ENCODE data around the gene PNPLA7.

DNA sequence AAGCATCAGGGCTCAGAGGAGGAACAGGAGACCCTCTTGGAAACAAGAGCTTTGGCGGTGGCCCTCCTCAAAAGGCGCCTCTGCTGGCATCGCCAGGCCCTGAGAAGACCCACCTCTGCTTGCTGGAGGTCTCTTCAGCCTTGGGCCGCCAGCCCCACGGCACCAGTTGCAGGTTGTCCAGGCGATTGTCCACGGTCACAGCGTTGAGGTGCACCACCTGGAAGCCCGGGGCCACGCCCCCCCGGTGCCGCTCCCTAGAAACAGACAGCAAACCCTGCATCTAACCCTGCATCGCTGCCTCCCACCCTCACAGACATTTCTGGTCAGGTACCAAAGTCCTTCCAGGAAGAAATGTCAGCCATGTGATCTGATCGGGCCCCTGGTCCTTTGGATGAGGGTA lies 36.7 kb upstream of the PNPLA7 start:
- no peak for TF ChIP-seq POLR2A (IDR thresholded peaks at IDR 0.05)
- TF ChIP-seq, protein P1, sequence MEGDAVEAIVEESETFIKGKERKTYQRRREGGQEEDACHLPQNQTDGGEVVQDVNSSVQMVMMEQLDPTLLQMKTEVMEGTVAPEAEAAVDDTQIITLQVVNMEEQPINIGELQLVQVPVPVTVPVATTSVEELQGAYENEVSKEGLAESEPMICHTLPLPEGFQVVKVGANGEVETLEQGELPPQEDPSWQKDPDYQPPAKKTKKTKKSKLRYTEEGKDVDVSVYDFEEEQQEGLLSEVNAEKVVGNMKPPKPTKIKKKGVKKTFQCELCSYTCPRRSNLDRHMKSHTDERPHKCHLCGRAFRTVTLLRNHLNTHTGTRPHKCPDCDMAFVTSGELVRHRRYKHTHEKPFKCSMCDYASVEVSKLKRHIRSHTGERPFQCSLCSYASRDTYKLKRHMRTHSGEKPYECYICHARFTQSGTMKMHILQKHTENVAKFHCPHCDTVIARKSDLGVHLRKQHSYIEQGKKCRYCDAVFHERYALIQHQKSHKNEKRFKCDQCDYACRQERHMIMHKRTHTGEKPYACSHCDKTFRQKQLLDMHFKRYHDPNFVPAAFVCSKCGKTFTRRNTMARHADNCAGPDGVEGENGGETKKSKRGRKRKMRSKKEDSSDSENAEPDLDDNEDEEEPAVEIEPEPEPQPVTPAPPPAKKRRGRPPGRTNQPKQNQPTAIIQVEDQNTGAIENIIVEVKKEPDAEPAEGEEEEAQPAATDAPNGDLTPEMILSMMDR (IDR thresholded peaks at IDR 0.05), result no peak

All from thyroid gland (tissue), 4 donors.